ENCODE results near the gene CMTM8.
"Not testable (repeated sequence)": the region's sequence is repeated elsewhere in the genome, so short reads cannot be mapped to it uniquely, and the experiment has no call there.

Gene CMTM8

DNA sequence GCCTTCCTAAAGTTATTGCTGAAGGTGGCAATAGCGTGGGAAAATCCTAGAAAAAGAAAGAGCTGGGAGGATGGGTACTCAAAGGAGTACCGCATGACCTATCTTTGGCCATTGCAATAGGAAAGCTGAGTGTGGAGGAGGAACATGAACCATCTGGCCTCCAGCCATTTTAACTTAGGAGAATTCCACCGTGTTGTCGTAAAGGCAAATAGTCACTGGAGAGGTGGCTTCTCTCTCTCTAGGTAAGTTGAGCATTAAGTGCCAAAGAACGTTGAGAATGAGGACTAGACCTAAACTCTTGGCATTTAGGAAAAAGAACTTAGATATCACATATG is 137.1 kb downstream of the CMTM8 start:
- DNase-seq (ENCODE audit: low read depth in 2 of 2): no peak

DNA sequence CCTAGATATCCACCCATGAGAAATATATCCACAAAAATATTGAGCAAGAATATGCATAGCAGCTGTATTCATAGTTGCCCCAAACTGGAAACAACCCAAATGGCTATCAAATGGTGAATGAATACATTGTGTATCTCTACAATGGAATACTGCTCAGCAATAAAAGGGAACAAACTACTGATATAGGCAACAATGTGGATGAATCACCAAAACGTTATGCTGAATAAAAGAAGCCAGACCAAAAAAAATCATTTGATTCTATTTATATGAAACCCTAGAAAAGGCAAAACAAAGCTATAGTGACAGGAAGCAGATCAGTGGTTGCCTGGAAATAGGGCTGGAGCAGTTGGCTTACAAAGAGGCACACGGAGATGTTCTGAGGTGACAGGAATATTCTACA is 137.6 kb downstream of the CMTM8 start:
- DNase-seq (ENCODE audit: low read depth in 2 of 2): no peak

DNA sequence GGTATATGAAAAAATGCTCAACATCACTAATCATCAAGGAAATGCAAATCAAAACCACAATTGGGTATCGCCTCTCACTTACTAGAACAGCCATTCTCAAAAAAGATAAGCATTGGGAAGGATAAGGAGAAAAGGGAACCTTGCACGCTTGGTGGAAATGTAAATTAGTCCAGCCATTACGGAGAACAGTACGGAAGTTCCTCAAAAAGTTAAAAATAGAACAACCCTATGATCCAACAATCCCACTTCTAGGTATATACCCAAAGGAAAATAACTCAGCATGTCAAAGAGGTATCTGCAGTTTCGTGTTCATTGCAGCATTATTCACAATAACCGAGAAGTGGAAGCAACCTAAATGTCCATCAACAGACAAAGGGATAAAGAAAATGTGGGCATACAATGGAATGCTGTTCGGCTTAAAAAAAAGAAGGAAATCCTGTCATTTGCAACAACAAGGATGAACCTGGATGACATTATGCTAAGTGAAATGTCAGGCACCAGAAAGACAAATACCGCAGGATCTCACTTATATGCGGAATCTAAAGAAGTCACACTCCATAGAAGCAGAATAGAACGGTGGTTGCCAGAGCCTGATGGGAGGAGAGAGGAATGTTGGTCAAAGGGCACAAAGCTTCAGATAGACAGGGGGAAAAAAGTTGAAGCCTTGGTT is 141.5 kb downstream of the CMTM8 start:
- DNase-seq (ENCODE audit: low read depth in 2 of 2): no peak

DNA sequence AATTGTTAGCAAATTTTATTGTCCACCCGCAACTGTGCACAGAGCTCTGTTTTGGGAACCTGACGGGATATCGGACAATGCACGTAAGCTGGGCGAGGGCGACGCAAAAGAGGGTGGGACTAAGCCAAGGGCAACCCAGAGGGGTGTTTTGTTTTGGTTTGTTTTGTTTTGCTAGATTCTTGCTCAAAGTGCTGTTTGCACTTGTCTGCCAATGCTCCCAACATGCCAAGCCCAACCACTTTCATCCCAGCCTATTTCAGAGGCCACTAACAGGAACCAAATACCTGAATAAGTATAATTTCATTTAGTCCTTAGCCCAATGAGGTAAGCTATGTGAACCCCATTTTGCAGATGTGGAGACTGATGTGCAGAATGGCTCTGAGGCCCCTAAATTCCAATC is 143.4 kb downstream of the CMTM8 start:
- no peak for DNase-seq (ENCODE audit: low read depth in 2 of 2)

DNA sequence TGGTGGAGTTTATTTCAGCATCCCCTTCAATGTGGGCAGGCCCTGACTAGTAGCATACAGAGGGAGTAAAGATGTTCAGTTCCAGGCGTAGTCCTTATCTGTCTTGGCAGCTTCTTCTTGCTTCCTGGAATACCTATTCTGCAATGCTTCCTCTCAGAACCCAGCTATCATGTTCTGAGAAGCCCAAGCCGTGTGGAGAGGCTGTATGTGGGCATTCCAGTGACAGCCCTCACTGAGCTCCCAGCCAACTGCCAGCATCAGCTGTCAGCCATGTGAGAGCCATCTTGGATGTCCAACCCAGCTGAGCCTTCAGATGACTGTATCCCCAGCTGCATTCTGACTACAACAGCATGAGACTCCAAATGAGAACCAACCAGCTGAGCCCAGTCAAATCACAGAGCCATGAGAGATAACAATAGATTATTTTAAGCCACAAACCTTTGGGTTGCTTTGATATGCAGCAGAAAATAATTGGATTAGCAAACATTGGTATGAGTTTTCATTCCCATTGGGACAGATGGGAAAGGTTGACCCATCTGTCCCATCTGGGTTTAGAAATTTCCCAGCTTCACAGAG is 144.7 kb downstream of the CMTM8 start:
- no peak for DNase-seq (ENCODE audit: low read depth in 2 of 2)

DNA sequence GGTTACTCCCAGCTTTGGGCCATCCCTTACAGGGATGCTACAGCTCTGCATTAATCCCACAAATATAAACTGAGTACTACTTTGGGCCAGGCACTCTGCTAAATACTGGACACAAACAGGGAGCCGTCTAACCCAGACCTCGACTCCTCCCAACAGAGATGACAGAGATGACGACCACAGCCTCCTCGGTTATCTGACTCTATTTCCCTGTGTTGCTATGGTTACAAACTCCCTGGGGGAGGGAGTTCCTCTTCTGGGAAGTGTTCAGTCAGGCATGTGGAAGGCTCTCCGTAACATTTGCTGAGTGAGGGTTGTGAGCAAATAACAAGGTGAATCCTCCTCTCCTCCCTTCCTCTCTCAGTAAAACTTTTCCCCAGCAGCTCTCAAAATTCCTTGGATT is 146.5 kb downstream of the CMTM8 start:
- DNase-seq (ENCODE audit: low read depth in 2 of 2): no peak

DNA sequence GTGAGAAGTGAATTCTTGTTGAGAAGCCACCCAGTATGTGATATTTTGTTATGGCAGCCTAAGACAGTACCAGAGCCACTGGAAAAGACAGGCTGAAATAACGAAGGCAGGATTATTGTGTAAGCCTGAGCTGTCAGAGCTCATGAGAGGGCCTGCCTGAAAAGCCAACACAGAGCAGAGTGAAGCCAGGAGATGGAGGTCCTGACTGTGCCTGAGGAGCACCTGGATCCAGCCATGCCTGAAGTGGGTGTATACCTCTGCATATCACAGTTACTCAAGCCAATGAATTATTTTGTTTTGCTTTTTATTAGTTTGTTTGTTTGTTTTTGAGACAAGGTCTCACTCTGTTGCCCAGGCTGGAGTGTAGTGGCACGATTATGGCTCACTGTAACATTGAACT is 149.0 kb downstream of the CMTM8 start:
- DNase-seq (ENCODE audit: low read depth in 2 of 2): no peak

DNA sequence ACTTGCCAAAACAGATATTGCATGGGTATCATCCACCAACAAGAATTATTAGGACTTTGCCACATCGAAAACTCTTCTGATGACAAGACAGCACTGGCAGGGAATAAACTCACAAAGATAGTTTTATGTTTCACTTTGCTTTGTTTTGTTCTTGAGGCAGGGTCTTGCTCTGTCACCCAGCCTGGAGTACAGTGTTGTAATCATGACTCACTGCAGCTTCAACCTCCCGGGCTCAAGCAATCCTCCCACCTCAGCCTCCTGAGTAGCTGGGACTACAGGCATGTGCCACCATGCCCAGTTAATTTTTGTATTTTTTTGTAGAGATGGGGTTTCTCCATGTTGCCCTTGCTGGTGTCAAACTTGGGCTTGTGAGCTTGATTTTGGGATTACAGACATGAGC is 151.1 kb downstream of the CMTM8 start:
- DNase-seq (ENCODE audit: low read depth in 2 of 2): not testable (repeated sequence)

DNA sequence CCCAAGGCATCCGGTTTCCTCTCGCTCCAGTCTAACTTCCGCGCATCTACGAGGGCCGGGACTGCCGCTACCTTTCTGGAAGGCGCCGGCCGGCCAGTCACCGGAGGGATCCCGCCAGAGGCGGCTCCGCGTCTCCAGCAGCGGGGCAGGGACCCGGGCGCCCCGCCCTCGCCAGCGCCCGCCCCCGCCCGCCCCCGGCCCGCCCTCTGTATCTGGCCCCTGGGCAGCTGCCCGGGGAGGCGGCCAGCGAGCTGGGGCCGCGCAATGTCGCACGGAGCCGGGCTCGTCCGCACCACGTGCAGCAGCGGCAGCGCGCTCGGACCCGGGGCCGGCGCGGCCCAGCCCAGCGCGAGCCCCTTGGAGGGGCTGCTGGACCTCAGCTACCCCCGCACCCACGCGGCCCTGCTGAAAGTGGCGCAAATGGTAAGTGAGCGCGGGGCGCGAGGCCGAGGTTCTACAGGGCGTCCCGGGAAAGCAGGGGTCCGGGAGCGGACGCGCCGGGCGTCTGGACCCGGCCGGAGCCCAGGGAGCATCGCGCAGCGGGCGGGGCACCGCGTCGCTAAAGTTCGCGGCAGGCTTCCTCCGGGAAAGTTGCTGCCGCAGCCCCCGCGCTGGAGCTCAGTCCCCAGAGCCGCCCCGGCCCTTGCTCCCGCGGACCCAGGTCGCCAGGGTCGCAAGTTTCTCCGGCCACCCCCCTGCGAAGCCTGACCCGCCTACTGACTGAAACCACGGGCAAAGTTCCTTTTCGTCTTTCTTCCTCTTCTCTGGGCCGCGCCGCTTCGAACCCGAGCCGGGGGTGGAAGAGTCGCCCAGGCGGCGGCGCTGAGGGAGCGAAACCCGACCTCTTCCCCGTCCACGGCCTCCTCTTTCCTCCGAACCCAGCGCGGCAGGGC is 153.4 kb downstream of the CMTM8 start, which contains the start of gene CMTM7:
TSS of gene CMTM7 (plus strand) at position 211 of the 893 bp plus-strand sequence. CDS start at position 265, 54 bp downstream.
- peak; percentile 29 to 49 for DNase-seq (ENCODE audit: low read depth in 2 of 2)

DNA sequence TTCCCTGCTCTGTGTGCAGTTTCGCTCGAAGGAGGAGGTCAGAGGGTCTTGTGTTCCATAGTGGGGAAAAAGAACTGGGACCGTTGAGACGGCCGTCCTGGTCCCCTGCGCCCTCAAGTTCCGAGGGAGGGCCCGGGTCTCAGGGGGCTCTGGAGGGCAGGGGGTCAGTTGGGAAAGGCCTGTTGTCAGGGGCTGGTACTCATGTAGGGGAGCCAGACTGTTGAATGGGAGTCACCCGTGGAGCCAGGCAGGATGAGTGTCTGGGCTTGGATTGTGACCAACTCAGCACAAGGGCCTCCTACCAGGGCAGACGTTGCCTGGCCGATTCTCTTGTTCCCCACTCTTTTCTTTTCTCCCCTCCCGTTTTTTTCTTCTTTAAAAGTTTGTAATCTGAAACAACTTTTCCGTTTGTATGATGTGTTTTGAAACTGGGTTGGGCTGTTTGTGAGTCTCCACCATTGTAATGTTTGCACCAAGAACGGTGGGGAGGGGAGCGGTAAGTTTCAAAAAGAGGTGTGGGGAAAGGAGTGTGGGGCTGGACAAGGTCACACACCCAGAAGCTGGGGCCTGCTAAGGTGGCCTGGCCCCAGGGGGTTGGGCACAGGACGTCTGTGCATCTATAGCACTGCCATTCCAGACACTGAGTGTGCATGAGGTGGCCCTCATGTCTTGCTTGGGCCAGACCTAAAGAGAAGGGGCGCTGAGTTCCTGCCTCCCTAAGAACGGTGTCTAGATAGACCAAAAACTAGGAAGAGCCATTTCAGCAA is 154.2 kb downstream of the CMTM8 start:
- no peak for DNase-seq (ENCODE audit: low read depth in 2 of 2)

DNA sequence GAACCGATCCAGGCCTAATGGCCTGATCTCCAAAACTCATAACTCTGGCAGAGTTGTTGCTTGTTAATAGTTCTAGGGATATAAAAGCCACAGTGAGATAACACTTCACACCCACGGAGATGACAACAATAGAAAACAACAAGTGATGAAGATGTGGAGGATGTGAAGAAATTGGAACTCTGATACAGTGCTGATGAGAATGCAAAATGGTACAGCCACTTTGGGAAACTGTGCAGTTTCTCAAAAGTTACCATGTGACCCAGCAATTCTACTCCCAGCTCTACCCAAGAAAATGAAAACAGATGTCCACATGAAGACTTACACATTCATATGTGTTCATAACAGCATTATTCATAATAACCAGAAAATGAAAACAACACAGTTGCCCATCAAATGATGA is 157.0 kb downstream of the CMTM8 start:
- no peak for DNase-seq (ENCODE audit: low read depth in 2 of 2)

DNA sequence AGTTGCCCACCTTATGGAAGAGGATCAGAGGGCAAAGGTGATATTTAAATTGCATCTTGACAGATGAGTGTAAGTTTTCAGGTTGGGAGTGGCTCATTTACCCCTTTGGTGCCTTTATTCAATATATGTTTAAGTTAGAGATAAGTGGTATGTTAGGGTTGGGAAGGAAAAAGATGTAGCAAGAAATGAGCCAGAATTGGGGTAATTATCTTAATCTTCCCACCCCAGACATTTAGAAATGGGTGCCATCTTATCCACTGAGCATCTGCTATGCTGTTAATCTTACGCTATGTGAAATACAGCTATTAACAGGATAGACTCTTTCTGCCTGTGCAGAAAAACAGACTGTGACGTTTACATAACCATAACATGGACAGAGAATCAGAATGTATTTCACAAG is 159.5 kb downstream of the CMTM8 start:
- no peak for DNase-seq (ENCODE audit: low read depth in 2 of 2)

DNA sequence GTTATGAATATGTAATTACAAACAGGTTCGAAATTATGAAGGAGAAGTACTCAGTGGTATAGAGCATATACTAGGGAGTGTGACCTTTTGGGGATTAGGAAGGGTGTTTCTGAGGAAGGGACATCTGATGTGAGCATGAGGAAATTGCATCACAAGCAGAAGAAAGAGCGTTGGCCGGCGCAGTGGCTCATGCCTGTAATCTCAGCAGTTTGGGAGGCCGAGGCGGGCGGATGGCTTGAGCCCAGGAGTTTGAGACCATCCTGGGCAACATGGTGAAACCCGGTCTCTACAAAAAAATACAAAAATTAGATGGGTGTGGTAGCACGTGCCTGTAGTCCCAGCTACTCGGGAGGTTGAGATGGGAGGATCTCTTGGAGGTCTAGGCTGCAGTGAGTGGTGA is 160.1 kb downstream of the CMTM8 start:
- no peak for DNase-seq (ENCODE audit: low read depth in 2 of 2)

DNA sequence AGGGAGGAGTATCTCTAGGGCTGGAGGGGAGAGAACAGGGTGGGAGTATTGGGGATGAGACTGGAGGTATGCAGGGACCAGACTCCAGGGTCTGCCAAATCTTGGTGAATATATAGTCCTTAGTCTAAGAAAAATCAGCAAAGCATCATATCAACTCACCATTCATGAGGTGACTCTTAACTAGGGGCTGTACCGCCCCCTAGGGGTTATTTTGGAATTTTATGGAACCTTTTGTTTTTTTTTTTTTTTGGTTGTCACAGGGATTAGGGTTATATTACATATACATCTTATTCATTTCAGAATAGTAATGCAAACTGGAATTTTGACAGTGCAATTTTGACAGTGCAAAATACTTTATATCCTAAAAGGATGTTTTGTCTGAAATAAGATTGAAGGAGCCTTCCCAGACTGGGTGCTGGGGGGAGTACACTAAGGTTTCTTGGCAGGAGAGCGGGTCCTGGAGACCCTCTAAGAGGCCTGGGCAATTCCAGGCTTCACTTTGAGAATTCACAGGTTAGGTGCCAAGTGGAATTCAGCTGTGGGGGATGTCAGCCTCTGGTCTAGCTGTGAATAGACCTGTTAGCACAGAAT is 160.6 kb downstream of the CMTM8 start:
- no peak for DNase-seq (ENCODE audit: low read depth in 2 of 2)

DNA sequence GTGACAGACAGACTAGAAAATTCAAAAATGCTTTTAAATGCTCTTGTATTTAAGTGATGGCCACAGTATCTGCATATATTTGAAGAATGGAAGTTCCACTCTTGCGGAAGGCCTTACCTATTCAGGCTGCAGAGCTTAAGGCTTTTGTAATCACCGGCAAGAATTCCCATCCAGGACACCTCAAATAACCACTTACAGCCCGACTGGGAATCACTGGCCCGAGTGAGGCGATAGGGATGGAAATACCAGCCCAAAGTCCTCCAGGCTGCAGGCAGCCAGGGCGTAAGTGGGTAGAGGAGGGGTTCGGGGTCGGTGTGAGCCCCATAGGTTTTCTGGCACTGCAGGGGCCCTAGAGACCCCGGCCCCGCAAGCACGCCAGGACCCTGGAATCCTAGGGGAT is 162.6 kb downstream of the CMTM8 start:
- DNase-seq (ENCODE audit: low read depth in 2 of 2): no peak

DNA sequence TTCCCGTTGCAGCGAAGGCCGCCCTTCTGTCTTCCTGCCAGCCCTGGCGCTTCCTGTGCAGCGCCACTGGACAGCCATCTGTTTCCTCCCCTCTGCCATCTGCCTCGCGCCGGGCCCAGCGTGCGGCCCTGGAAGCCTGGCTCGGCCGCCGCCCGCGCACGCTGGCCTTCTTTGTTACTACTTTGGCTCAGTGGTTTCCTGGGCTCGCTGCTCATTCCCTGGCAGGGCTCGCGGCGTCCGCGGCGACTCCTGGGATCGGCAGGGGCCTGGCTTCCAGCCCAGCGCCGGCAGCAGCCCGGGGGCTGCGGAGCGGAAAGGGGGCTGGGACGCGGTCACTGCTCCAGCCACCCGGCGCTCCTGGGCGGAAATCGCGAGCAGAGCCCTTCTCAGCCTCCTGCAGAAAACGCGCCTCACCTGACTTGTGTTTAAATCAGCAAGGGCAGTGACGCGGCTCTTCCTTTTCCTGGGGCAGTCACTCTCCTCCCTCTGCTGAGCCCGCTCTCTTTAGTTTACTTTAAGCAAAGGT is 163.1 kb downstream of the CMTM8 start:
- no peak for DNase-seq (ENCODE audit: low read depth in 2 of 2)

DNA sequence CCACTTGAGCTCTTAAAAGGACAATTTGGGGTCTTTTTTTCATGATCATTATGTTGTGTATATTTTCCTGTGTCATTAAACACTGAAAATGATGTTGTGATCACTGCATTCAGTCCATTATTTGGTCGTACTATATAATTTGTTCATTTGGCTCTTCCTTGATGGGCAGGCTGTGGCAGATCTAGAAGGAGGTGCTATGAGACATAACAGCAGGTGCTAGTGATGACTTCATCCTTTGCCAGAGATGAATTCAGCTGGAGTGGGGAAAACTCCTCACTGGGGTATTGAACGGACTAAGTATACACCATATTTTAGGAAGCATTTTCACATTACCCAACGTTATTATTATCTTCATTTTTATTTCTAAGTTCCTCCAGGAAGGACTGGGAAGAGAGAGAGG is 165.2 kb downstream of the CMTM8 start:
- DNase-seq (ENCODE audit: low read depth in 2 of 2): no peak

DNA sequence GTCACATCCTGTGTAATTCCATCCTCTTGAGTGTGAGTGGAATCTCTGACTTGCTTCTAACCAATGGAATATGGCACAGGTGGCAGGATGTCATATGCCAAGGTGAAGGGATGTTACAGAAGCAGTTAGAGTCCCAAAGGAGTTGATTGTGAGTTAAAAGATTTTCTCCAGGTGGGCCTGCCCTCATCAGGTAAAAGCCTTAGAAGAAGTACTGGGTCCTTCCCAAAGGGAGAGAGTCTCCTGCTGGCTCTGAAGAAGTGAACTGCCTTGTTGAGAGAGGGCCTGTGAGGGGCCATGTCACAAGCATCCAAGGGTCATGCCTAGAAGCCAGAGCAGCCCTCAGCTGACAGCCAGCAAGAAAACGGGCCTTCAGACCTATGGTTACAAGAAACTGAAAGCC is 166.2 kb downstream of the CMTM8 start:
- no peak for DNase-seq (ENCODE audit: low read depth in 2 of 2)

DNA sequence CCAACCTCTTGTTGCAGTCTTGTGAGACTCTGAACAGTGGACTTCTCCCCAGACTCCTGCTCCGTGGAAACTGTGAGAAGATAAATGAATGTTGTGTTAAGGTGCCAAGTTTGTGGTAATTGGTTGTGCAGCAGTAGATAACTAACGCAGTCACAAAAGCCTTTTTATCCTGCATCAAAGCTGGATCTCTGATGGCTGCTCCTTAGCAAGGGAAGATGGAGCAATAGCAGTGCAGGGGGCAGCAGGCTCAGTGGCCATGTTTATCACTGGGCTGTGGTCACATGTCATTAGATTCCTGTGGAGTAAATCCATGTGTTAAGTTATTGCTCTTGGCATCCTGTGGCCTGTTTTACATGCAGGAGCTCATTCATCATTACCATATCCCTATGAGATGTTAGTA is 166.7 kb downstream of the CMTM8 start:
- DNase-seq (ENCODE audit: low read depth in 2 of 2): no peak

DNA sequence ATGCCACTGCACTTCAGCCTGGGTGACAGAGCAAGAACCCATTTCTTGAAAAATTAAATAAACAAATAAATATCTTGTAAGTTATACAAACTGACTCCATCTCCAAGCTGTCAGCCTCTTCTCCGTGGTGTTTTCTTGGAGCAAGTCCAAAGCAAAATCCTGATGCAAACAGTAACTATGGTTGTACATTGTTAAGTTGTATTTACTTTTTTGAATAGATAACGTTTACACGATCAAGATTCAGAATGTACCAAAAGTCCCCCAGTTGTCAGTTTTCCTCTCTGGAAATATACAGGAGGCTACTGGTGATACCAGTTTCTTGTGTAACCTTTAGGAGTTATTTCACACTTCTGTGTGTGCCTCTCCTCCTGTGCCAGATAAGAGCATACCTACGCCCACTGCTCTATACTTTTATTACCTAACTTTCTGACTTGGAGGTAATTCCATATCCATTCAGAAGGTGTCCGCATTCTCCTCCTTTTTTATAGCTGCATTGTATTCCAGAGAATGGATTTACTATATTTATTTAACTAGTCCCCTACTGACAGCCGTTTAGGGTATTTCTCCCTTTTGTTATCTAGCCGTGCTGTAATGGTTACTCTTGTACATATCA is 167.3 kb downstream of the CMTM8 start:
- no peak for DNase-seq (ENCODE audit: low read depth in 2 of 2)
